DND-41 (cell line): ENCODE results near the gene TEKT2.

Experiments
- EZH2 ChIP-seq: IDR thresholded peaks from 3 replicates; pipeline ENCODE4 v1.6.1; 2012; ENCODE audit warnings: borderline replicate concordance, low read depth, mild to moderate bottlenecking, moderate library complexity, low read length, inconsistent platforms; ENCODE audit not compliant: severe bottlenecking
- TF ChIP-seq, protein P1 (sequence below): IDR thresholded peaks from 2 replicates; pipeline ENCODE4 v1.5.1; 2012; ENCODE audit warnings: borderline replicate concordance, low read length, moderate library complexity, mild to moderate bottlenecking; ENCODE audit not compliant: poor library complexity, severe bottlenecking; ENCODE audit errors: extremely low read depth

DNA sequence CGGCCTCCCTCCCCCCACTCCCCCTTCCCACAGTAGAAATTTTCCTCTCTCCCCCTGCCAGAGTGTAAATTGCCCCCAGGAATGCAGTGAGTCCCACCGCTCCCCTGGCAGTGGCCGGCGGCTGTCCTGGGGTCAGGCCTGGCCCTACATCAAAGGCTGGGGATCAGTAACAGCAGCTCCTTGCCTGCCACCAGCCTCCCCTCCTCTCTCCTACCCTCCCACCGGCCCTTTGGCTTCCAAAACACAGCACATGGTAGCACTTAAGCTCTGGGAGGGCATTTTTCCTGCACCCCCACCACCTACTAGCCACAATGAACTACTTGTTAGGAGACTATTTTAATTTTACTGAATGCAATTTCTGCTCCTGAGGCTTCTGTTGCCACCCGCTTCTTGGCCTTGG lies 50.1 kb downstream of the TEKT2 start:
- TF ChIP-seq, protein P1, sequence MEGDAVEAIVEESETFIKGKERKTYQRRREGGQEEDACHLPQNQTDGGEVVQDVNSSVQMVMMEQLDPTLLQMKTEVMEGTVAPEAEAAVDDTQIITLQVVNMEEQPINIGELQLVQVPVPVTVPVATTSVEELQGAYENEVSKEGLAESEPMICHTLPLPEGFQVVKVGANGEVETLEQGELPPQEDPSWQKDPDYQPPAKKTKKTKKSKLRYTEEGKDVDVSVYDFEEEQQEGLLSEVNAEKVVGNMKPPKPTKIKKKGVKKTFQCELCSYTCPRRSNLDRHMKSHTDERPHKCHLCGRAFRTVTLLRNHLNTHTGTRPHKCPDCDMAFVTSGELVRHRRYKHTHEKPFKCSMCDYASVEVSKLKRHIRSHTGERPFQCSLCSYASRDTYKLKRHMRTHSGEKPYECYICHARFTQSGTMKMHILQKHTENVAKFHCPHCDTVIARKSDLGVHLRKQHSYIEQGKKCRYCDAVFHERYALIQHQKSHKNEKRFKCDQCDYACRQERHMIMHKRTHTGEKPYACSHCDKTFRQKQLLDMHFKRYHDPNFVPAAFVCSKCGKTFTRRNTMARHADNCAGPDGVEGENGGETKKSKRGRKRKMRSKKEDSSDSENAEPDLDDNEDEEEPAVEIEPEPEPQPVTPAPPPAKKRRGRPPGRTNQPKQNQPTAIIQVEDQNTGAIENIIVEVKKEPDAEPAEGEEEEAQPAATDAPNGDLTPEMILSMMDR = no peak
- TF ChIP-seq EZH2 = no peak
